GM12801 (cell line): ENCODE data around the gene NRARP.

Experiments
- CTCF ChIP-seq: IDR thresholded peaks from one replicate; pipeline ENCODE4 v1.5.1; 2011; ENCODE audit warnings: control low read depth; ENCODE audit not compliant: insufficient read length; ENCODE audit errors: extremely low read depth

The NRARP gene

GRCh38 chr9:137309368-137310188 is 7.5 kb upstream of the NRARP start:
- TF ChIP-seq CTCF = no peak

GRCh38 chr9:137308057-137308619 is 6.1 kb upstream of the NRARP start:
- TF ChIP-seq CTCF = no peak

GRCh38 chr9:137307255-137308056 is 5.4 kb upstream of the NRARP start:
- TF ChIP-seq CTCF = no peak

GRCh38 chr9:137306850-137307254 is 4.8 kb upstream of the NRARP start:
- TF ChIP-seq CTCF = no peak

- TF ChIP-seq CTCF = no peak
Measured at GRCh38 chr9:137306066-137306849, 4.2 kb upstream of the NRARP start.

- no peak for TF ChIP-seq CTCF
Measured at GRCh38 chr9:137305798-137306065, 3.7 kb upstream of the NRARP start.
